Measurements from ENCODE around the gene STAB1.

STAB1 gene

GRCh38 chr3:52537726-52538421 lies 42.7 kb downstream of the STAB1 start:
- in situ Hi-C loops (cut with HindIII; ENCODE audit: low pct_ligation_motif_present, low pct_unique_long_range_greater_than_20kb, low sequenced_read_pairs): no loop called here
- no peak for DNase-seq

DNA sequence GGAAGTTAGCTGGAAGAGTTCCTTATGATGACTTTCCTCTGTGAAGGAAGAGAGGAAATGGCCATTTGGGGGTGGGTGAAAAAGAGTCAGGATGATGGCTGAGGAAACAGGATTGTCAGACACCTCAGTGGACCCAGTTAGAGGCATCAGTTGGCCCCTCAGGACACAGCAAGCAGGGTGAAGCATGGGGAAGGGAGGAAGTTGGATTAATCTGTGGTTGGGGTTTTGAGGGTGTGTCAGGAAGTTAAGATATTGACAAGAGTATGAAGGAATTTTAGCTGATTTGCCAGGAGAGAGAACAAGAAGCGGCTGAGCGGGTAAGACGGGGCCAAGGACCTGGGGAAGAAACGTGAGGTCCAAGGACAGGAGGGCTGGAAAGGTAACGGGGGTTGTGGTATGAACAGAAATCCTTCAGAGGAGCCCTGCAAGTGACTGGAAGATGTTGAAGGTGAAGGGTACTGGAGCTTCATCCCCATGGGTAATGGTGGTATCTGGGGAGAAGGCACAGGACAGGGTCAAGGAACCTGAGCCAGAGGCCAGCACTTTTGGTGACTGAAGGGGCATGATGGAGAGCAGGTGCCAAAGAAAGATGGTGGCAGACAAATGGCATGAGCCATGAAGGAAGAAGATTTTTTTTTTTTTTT lies 44.0 kb downstream of the STAB1 start:
- DNase-seq: no peak
- in situ Hi-C loops (cut with HindIII; ENCODE audit: low pct_ligation_motif_present, low pct_unique_long_range_greater_than_20kb, low sequenced_read_pairs): no loop called here

DNA sequence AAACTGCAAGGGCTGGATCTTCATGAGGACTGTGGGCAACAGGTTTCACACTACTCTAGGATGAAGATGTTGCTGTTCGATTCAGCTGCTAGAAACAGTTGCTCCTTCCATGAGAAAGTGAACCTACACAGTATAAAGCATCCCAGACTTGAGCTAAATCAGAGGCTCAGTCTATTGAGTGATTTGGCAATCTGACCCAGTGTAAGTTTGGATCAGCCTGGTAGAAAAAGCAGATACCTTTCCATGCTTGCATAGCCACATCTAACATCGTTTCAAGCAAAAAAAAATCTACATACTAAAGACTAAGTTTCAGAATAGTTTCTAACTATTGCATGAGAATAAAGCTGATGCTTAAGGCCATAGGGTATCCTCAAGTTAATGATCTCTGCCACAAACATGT lies 45.9 kb downstream of the STAB1 start:
- no peak for DNase-seq
- in situ Hi-C loops (cut with HindIII; ENCODE audit: low pct_ligation_motif_present, low pct_unique_long_range_greater_than_20kb, low sequenced_read_pairs): no loop called here

GRCh38 chr3:52544937-52545336 lies 49.8 kb downstream of the STAB1 start:
- in situ Hi-C loops (cut with HindIII; ENCODE audit: low pct_ligation_motif_present, low pct_unique_long_range_greater_than_20kb, low sequenced_read_pairs): no loop called here
- no peak for DNase-seq

- in situ Hi-C loops (cut with HindIII; ENCODE audit: low pct_ligation_motif_present, low pct_unique_long_range_greater_than_20kb, low sequenced_read_pairs): no loop called here
- DNase-seq: no peak
These were observed 51.2 kb downstream of the STAB1 start for GRCh38 chr3:52546111-52546901.

- in situ Hi-C loops (cut with HindIII; ENCODE audit: low pct_ligation_motif_present, low pct_unique_long_range_greater_than_20kb, low sequenced_read_pairs): no loop called here
- DNase-seq: no peak
These were observed 52.0 kb downstream of the STAB1 start for GRCh38 chr3:52547143-52547542.

DNA sequence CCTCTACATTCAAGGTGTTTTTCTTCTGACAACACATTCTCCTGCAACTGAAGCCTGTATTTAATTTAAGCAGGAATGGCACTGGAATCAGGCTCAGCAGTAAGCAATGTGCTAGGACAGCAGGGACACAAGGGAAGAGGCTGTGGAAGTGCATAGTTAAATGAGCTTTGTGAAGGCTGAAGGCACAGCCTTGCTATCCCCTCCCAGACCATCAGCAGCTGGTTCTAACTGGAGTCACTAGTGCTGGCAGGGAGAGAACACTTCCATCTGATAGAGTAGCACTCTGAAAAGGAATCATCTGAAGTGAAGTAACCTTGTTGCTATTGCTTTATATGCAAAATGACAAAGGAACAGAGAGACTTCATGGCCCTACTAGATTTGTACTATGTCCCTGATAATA lies 56.0 kb downstream of the STAB1 start:
- DNase-seq: no peak
- in situ Hi-C loops (cut with HindIII; ENCODE audit: low pct_ligation_motif_present, low pct_unique_long_range_greater_than_20kb, low sequenced_read_pairs): no loop called here

GRCh38 chr3:52552089-52552488 lies 57.0 kb downstream of the STAB1 start:
- in situ Hi-C loops (cut with HindIII; ENCODE audit: low pct_ligation_motif_present, low pct_unique_long_range_greater_than_20kb, low sequenced_read_pairs): no loop called here
- no peak for DNase-seq

DNA sequence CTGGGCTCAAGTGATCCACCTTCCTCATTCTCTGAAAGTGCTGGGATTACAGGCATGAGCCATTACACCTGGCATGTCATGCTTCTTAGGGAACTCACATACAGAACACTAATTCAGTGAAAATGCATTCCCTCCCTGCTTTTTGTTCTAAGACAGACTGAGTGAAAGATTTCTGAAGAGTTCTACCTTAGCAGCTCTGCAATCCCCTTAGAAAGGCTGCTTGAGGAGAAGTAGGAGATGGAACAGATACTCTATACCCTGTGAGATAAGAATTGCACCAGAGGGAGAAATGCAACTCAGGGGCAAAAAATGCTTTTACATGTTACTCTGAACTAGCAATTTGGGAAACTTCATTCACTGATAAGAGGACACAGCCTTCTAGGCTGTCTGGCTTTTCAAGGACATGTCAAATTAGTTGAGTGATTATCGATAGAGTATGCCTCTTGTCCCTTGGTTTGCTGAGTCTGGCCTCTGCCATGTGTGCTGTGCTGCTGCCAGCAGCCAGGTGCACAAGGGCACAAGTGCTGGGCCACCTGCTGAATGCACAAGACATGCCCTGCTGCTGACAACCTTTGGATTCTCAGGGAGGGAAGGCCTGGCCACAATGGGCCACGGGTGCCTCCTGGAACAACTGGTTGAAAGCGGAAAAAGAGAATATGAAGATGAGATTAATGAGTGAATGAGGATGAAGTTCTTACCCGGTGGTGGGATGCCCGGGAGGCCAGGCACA lies 59.1 kb downstream of the STAB1 start:
- in situ Hi-C loops (cut with HindIII; ENCODE audit: low pct_ligation_motif_present, low pct_unique_long_range_greater_than_20kb, low sequenced_read_pairs): no loop called here
- DNase-seq: no peak

- no peak for DNase-seq
- in situ Hi-C loops (cut with HindIII; ENCODE audit: low pct_ligation_motif_present, low pct_unique_long_range_greater_than_20kb, low sequenced_read_pairs): no loop called here
These were observed 59.9 kb downstream of the STAB1 start for GRCh38 chr3:52555056-52555455.

GRCh38 chr3:52557011-52557960 lies 62.1 kb downstream of the STAB1 start:
- no peak for DNase-seq
- in situ Hi-C loops (cut with HindIII; ENCODE audit: low pct_ligation_motif_present, low pct_unique_long_range_greater_than_20kb, low sequenced_read_pairs): no loop called here

GRCh38 chr3:52558436-52558835 lies 63.3 kb downstream of the STAB1 start:
- no peak for DNase-seq

DNA sequence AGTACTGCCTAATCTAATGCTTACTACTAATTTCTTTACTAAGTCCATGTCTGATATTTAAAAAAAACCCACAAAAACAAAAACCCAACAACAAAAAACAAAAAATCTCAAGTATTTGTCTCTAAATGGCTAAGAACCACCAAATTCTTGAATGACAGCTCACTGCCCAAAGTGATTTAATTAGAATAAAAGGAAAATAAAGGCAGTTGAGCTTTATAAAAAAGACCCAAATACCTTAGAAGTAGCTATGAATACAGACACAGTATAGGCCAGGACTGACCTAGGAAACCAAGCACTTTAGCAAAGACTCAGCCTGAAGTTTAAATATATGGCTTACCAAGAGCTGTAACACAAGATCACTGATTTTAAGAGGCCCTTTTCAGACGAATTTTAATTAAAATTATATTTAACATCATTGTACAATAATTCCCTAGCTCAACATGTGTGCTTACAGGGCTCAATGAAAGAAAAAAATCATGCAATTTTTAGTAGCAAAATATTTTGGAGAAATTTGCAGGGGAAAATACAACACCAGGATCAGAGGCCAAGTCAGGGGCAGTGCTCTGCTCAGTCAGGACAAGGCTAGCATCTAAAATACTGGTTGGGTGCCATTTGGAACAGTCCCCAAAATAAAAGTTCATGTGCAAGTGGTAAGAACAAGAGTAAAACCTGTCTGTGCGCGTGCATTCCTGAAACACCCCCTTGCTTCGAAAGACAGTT lies 66.0 kb downstream of the STAB1 start:
- in situ Hi-C loops (cut with HindIII; ENCODE audit: low pct_ligation_motif_present, low pct_unique_long_range_greater_than_20kb, low sequenced_read_pairs): no loop called here
- no peak for DNase-seq

More at GRCh38 chr3:52558436-52558835, 63.3 kb downstream of the STAB1 start:
- in situ Hi-C loops (cut with HindIII; ENCODE audit: low pct_ligation_motif_present, low pct_unique_long_range_greater_than_20kb, low sequenced_read_pairs): no loop called here

DNA sequence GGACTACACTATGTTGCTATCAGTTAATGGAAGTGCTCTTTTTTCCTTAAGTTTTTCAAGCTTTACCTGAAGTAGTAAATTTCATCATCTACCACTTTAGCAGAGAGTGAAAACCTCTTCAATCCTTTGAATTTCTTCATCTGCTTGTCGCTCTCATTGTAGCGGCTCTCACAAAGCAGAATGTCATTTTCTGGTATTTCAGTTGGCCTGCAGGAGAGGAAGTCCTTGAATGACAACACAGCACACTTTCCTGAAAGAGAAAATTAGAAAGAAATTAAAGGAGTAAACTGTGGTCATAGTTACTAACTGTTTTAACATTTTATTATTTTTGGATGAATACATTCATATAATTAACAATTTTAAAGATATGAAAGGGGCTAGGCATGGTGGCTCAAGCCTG lies 68.8 kb downstream of the STAB1 start:
- in situ Hi-C loops (cut with HindIII; ENCODE audit: low pct_ligation_motif_present, low pct_unique_long_range_greater_than_20kb, low sequenced_read_pairs): no loop called here
- DNase-seq: no peak

- in situ Hi-C loops (cut with HindIII; ENCODE audit: low pct_ligation_motif_present, low pct_unique_long_range_greater_than_20kb, low sequenced_read_pairs): no loop called here
- no peak for DNase-seq
These were observed 72.9 kb downstream of the STAB1 start for GRCh38 chr3:52568069-52568468.

GRCh38 chr3:52570076-52570475 lies 74.9 kb downstream of the STAB1 start:
- in situ Hi-C loops (cut with HindIII; ENCODE audit: low pct_ligation_motif_present, low pct_unique_long_range_greater_than_20kb, low sequenced_read_pairs): no loop called here
- no peak for DNase-seq

- in situ Hi-C loops (cut with HindIII; ENCODE audit: low pct_ligation_motif_present, low pct_unique_long_range_greater_than_20kb, low sequenced_read_pairs): no loop called here
- DNase-seq: no peak
These were observed 77.1 kb downstream of the STAB1 start for GRCh38 chr3:52572221-52572620.
